ENCODE measurements around the gene CYP46A1. TPM values are rescaled to one million over a fixed set of nuclear protein-coding genes. Genes with fewer than 3 reads are reported as not detected.

CYP46A1 gene
- total RNA-seq, 4 donors from 2014 or later: 0.26 to 6.4 (median 1.7) TPM

- peak in 1 of 2 donors; percentile 10 for DNase-seq
- TF ChIP-seq POLR2A (IDR thresholded peaks at IDR 0.05) (no peak), CTCF (IDR thresholded peaks at IDR 0.05) (no peak)
- Histone ChIP-seq H3K27ac (no peak overlapping the region), H3K36me3 (no peaks in the 10 kb centered on the region), H3K27me3 (no peaks in the 10 kb centered on the region), H3K4me3 (no peak overlapping the region), H3K4me1 (no peaks in the 10 kb centered on the region), H3K9me3 (no peaks in the 10 kb centered on the region)
- intact Hi-C loops (cut with DNase I; ENCODE audit: low total_unique reads): no loop called here
Measured at GRCh38 chr14:99689266-99690236, 5.5 kb downstream of the CYP46A1 start.

- Histone ChIP-seq H3K36me3 (no peaks in the 10 kb centered on the region), H3K4me1 (no peaks in the 10 kb centered on the region), H3K27me3 (no peaks in the 10 kb centered on the region), H3K4me3 (no peak overlapping the region), H3K9me3 (no peaks in the 10 kb centered on the region), H3K27ac (no peak overlapping the region)
- intact Hi-C loops (cut with DNase I; ENCODE audit: low total_unique reads): no loop called here
- no peak for TF ChIP-seq CTCF (IDR thresholded peaks at IDR 0.05)
- TF ChIP-seq POLR2A (IDR thresholded peaks at IDR 0.05): no peak
- DNase-seq: no peak
Measured at GRCh38 chr14:99690636-99691035, 6.5 kb downstream of the CYP46A1 start.

GRCh38 chr14:99691111-99691885 lies 7.2 kb downstream of the CYP46A1 start:
- Histone ChIP-seq H3K36me3 (no peaks in the 10 kb centered on the region), H3K27me3 (no peaks in the 10 kb centered on the region), H3K4me1 (no peaks in the 10 kb centered on the region), H3K9me3 (no peaks in the 10 kb centered on the region), H3K4me3 (no peak overlapping the region), H3K27ac (no peak overlapping the region)
- TF ChIP-seq POLR2A (IDR thresholded peaks at IDR 0.05): no peak
- TF ChIP-seq CTCF (IDR thresholded peaks at IDR 0.05): no peak
- intact Hi-C loops (cut with DNase I; ENCODE audit: low total_unique reads): no loop called here
- DNase-seq: peak in 1 of 2 donors; percentile 3

- intact Hi-C loops (cut with DNase I; ENCODE audit: low total_unique reads): no loop called here
- Histone ChIP-seq H3K4me1 (no peaks in the 10 kb centered on the region), H3K4me3 (no peak overlapping the region), H3K36me3 (no peaks in the 10 kb centered on the region), H3K9me3 (no peaks in the 10 kb centered on the region), H3K27me3 (no peaks in the 10 kb centered on the region), H3K27ac (no peak overlapping the region)
- TF ChIP-seq CTCF (IDR thresholded peaks at IDR 0.05) (no peak), POLR2A (IDR thresholded peaks at IDR 0.05) (no peak)
- no peak for DNase-seq
Measured at GRCh38 chr14:99693918-99694317, 9.8 kb downstream of the CYP46A1 start.

GRCh38 chr14:99696929-99697328 lies 12.8 kb downstream of the CYP46A1 start:
- TF ChIP-seq POLR2A (IDR thresholded peaks at IDR 0.05): no peak
- no peak for TF ChIP-seq CTCF (IDR thresholded peaks at IDR 0.05)
- Histone ChIP-seq H3K36me3 (no peaks in the 10 kb centered on the region), H3K9me3 (no peaks in the 10 kb centered on the region), H3K27me3 (no peaks in the 10 kb centered on the region), H3K4me3 (no peak overlapping the region), H3K27ac (no peak overlapping the region), H3K4me1 (no peaks in the 10 kb centered on the region)
- intact Hi-C loops (cut with DNase I; ENCODE audit: low total_unique reads): no loop called here
- DNase-seq: no peak

Measured in uterus (tissue), 4 donors.